ENCODE measurements around the gene BANK1. TPM values are rescaled to one million over a fixed set of nuclear protein-coding genes. Genes with fewer than 3 reads are reported as not detected.

BANK1 gene
- total and polyA plus RNA-seq, 12 donors = 0.08 to 1.1 (median 0.35) TPM; not detected in 3

DNA sequence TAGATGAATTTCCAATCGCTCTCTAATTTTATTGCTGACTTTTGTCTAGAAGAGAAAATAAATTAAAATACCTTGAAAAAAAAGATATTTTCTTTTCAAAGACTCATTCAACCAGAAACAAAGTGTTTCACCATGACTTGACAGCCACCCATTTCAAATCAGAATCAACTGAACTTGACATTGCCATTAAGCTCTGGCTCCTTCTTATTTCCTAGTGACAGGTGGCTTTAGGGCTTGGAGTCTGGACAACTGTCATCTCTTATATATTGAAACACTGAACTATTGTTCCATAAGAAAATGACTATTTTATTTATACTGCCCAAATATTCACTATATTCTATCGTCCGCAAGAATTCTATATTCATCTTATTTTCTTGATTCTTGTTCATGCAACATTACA lies 325.6 kb downstream of the BANK1 start:
- Histone ChIP-seq H3K4me3 (no peak overlapping the region), H3K27me3 (no peaks in the 10 kb centered on the region), H3K36me3 (no peaks in the 10 kb centered on the region), H3K9me3 (peaks cover 0 to 29% (median 6%) of the 10 kb centered on the region in 11 donors), H3K27ac (no peak overlapping the region), H3K4me1 (no peaks in the 10 kb centered on the region)
- WGBS, 2 donors = 93 to 97% methylated on average over 3 of the region's 3 CpGs
- intact Hi-C loops (cut with DNase I) = no loop called here
- DNase-seq (no peak), ATAC-seq (no peak)
- TF ChIP-seq, protein P1, sequence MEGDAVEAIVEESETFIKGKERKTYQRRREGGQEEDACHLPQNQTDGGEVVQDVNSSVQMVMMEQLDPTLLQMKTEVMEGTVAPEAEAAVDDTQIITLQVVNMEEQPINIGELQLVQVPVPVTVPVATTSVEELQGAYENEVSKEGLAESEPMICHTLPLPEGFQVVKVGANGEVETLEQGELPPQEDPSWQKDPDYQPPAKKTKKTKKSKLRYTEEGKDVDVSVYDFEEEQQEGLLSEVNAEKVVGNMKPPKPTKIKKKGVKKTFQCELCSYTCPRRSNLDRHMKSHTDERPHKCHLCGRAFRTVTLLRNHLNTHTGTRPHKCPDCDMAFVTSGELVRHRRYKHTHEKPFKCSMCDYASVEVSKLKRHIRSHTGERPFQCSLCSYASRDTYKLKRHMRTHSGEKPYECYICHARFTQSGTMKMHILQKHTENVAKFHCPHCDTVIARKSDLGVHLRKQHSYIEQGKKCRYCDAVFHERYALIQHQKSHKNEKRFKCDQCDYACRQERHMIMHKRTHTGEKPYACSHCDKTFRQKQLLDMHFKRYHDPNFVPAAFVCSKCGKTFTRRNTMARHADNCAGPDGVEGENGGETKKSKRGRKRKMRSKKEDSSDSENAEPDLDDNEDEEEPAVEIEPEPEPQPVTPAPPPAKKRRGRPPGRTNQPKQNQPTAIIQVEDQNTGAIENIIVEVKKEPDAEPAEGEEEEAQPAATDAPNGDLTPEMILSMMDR (IDR thresholded peaks at IDR 0.05) = no peak

DNA sequence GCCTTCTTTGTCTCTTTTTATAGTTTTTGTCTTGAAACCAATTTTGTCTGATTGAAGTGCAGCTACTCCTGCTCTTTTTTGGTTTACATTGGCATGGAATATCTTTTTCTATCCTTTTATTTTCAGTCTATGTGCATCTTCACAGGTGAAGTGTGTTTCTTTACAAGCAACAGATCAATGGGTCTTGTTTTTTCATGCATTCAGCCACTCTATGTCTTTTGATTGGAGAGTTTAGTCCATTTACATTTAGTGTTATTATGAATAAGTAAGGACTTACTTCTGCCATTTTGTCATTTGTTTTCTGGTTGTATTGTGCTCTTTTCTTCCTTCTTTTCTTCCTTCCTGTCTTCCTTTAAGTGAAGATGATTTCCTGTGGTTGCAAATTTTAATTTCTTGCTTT lies 330.3 kb downstream of the BANK1 start:
- Histone ChIP-seq H3K36me3 (no peaks in the 10 kb centered on the region), H3K4me3 (no peak overlapping the region), H3K27ac (no peak overlapping the region), H3K9me3 (peaks cover 0 to 43% (median 9%) of the 10 kb centered on the region in 11 donors), H3K4me1 (no peaks in the 10 kb centered on the region), H3K27me3 (no peaks in the 10 kb centered on the region)
- no peak for DNase-seq
- no peak for ATAC-seq
- TF ChIP-seq, protein P1 (IDR thresholded peaks at IDR 0.05) = no peak
- intact Hi-C loops (cut with DNase I) = no loop called here
